ENCODE measurements around the gene CROCC2.

DNA sequence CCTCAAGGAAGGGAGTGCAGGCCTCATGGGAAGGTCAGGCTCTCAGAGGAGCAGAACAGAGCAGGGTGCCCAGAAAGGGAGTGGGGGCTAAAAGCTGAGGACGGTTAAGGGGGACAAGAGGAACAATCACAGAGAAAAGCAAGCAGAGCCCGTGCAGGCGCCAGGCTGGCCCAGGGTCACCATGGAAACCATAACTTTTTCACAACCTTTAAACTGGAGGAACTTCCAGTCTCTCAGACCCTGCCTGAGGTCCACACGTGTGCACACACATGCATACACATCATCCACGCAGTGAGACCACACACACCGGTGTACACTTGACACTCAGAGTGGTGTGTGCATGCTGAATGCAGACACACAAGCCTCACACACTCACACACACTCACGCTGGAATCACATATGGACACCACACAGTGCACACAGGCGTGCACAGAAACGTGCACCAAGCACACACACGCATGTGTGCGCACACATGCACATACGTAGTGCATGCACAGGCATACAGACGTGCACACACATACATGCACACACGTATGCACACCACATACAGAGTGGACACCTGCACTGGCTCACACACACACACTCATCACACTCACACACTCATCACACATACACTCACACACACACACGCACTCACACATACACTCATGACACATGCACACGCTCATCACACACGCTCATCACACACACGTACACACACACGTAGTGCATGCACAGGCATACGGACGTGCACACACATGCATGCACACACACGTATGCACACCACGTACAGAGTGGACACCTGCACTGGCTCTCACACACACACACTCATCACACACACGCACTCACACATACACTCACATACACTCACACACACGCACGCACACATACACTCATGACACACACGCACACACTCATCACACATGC is 55.1 kb downstream of the CROCC2 start:
- TF ChIP-seq, protein P1, sequence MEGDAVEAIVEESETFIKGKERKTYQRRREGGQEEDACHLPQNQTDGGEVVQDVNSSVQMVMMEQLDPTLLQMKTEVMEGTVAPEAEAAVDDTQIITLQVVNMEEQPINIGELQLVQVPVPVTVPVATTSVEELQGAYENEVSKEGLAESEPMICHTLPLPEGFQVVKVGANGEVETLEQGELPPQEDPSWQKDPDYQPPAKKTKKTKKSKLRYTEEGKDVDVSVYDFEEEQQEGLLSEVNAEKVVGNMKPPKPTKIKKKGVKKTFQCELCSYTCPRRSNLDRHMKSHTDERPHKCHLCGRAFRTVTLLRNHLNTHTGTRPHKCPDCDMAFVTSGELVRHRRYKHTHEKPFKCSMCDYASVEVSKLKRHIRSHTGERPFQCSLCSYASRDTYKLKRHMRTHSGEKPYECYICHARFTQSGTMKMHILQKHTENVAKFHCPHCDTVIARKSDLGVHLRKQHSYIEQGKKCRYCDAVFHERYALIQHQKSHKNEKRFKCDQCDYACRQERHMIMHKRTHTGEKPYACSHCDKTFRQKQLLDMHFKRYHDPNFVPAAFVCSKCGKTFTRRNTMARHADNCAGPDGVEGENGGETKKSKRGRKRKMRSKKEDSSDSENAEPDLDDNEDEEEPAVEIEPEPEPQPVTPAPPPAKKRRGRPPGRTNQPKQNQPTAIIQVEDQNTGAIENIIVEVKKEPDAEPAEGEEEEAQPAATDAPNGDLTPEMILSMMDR (optimal IDR thresholded peaks at IDR 0.05 in 1 of 3, IDR thresholded peaks at IDR 0.05 in 1 of 3, conservative IDR thresholded peaks at IDR 0.05 in 1 of 3; ENCODE audit: extremely low read depth in 1 of 3, insufficient read depth in 2 of 3, low read length in 3 of 3): no peak
- no peak for TF ChIP-seq EZH2 (IDR thresholded peaks at IDR 0.05; ENCODE audit: low read length)

Measured in keratinocyte (primary cell).